GM12892 (cell line): ENCODE results near the gene IL11.

Experiments used
- POLR2AphosphoS5 ChIP-seq: IDR thresholded peaks from 2 replicates; pipeline ENCODE4 v1.6.1; 2011; ENCODE audit warnings: low read depth, low read length, control low read depth
- TAF1 ChIP-seq: IDR thresholded peaks from 2 replicates; pipeline ENCODE4 v1.6.1; 2011; ENCODE audit warnings: low read depth, mild to moderate bottlenecking, control low read depth, low read length, borderline replicate concordance

DNA sequence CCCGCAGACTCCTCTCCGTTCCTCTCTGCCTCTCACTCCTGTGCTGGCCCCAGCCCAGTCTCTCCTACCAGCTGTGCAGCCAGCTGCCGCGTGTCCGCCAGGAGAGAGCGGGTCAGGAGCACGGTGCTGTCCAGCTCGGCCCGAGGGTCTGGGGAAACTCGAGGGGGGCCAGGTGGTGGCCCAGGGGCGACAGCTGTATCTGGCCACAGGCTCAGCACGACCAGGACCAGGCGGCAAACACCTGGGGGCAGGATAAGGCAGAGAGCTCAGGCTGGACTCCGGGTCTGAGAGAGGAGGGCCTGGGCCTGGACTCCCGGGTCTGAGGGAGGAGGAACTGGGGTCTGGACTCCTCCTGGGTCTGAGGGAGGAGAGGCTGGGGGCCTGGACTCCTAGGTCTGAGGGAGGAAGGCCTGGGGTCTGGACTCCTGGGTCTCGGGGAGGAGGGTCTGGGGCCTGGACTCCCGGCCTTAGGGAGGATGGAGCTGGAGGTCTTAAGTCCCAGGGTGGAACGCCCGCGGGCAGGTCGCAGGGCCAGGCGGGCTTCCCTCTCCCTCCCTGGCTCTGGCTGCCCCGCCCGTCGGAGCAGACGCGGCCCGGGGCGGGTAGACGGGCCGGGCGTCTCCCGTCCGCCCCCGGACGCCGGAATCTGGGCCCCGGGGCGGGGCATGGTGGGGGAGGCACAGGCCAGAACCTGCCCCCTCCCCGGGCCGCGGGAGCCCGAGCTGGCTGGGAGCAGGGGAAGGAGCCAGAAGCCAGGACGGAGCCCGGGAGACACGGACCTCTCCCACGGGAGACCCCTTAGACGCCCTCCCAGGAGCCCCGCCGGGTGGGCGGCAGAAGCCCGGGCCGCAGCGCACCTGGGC lies 1.3 kb downstream of the IL11 start:
- no peak for TF ChIP-seq POLR2AphosphoS5
- no peak for TF ChIP-seq TAF1
